A673 (cell line): ENCODE results near the gene MLC1.

ENCODE experiments used
- CTCF ChIP-seq: fragments of 300-800, 200-600 bp; sonication (generic); conservative IDR thresholded peaks from 2 replicates; pipeline ENCODE4 v1.5.1; 2017; ENCODE audit warnings: low read depth, mild to moderate bottlenecking, antibody characterized with exemption, low read length, moderate library complexity, mixed read lengths
- EZH2 ChIP-seq: fragments of 200-600 bp; sonication (generic); IDR thresholded peaks from 2 replicates; pipeline ENCODE4 v1.6.1; 2017; ENCODE audit warnings: borderline replicate concordance, low read depth, mild to moderate bottlenecking, mixed read lengths, antibody characterized with exemption, low read length; ENCODE audit not compliant: poor library complexity, severe bottlenecking

- TF ChIP-seq CTCF (no peak), EZH2 (no peak)
Measured at GRCh38 chr22:50107529-50107928, 22.3 kb upstream of the MLC1 start.
